Stimulated activated CD4-positive, alpha-beta T cell treated with anti-CD3 and anti-CD28 coated beads, Interleukin-1b, Interleukin-23, amount 100 ng/mL, for 24 hours (primary cell): ENCODE data around the gene ZFP1.

Experiments
- DNase-seq, 4 experiments: peaks; one replicate each; pipeline ENCODE4 v3.0.0-alpha.2; 2020; ENCODE audit warnings: low read depth in 4 of 4, low spot score in 1 of 4

ZFP1 gene

GRCh38 chr16:75148311-75149195 lies at the start of gene ZFP1:
Gene ZFP1 (plus strand): TSS chr16:75148524. CDS start chr16:75152952, 4,428 bp downstream.
- peak; percentile 92 to 93 (median 92) for DNase-seq

DNA sequence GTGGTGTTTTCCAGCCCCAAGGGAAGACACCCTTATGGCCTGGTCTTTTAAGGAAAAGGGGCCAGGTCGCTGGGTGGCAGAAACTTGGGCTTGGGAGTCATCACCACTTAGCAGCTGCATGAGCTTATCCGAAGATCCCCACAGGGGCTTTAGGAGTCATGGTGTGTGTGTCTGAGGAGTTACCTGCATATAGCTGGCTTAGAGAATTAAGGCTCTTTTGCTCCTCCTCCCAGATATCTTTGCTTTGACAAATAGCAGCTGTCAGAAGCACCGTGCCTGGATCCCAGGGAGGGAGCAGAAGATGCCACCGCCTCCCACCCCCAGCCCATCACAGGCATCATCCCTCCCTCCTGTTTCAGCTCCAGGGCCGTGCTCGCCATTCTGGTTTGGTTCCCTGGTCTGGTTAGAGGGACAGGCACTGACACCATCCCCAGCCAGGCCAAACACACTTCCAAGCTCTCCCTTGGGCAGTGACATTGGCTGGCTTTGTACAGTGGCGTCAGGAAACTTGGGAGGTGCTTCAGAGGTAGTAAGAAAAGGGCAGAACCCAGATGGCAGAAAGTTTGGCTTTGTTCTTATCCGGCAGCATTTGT lies 49.2 kb upstream of the ZFP1 start:
- no peak for DNase-seq

GRCh38 chr16:75099738-75100602 lies 48.4 kb upstream of the ZFP1 start:
- DNase-seq = no peak

DNA sequence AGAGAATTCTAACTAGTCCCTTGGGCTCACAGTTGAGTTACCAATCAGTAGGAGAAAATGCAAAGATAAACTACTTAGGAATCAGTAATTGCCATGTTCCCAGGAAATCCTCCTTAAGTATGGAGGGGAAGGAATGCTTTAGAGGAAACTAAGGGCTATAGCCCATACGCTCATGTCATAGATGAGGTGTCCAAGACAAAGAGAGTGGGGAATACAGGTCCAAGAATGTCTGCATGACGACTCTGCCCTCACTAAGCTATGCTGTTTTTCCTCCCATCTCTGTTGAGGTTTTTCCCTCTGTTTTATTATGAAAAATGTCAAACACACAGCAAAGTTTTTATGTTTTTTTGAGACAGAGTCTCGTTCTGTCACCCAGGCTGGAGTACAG lies 47.7 kb upstream of the ZFP1 start:
- no peak for DNase-seq

- no peak for DNase-seq
Measured at GRCh38 chr16:75101635-75102034, 46.7 kb upstream of the ZFP1 start.

DNA sequence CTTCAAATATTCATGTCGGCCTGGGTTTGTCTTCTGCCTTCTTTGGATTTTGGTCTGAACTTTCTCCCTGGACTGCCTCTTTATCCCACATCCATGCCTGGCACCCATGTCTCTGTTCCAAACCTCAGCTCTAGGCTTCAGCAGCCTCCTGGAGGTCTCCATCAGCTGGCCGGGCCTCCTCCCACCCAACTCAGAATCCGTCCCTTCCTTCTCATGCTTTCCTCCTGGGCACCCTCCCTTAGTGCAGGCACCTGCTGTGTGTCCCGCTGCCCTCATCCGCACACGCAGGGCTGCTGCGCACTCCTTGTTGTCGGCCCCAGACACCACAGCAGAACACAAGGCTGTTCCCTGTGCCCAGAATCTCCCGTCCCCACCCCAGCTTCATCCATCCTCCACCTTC lies 45.7 kb upstream of the ZFP1 start:
- no peak for DNase-seq

DNA sequence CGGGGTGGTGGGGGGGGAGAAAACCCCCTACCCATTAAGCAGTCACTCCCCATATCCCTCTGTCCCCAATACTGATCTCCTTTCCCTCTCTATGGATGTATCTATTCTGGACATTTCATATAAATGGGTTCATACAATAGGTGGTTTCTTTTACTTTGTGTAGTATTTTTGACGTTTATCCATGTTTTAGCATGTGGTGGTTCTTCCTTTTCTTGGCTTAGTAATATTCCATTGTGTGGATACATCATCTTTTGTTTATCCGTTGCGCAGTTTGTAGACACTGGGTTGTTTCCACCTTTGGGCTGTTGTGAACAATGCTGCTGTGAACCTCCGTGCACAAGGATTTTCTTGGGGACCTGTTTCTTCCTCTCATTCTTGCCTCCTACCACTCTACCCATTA lies 44.3 kb upstream of the ZFP1 start:
- DNase-seq = no peak

- DNase-seq = no peak
Measured at GRCh38 chr16:75104836-75105235, 43.5 kb upstream of the ZFP1 start.

- no peak for DNase-seq
Measured at GRCh38 chr16:75105306-75106061, 42.8 kb upstream of the ZFP1 start.

GRCh38 chr16:75106351-75107274 lies 41.7 kb upstream of the ZFP1 start:
- no peak for DNase-seq

DNA sequence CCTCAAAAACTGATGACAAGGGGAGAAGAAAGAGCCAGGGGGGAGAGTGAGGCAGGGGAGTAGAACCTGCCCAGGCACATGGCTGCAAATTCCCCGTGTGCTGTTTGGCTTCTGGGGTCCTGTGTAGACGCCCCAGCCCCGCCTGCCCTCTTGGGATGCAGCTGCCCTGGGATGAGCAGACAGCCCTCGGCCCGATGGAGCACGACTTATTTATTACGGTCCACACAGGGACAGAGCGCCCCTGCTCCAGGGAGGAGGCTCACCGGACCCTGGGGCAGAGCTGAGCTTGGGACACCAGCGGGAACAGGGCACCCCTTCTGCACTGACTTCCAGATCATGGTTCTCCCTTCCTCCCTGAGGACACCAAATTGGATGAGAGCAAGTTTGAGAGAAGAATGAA lies 40.8 kb upstream of the ZFP1 start:
- DNase-seq = no peak

- DNase-seq = peak; percentile 57 to 77 (median 67)
Measured at GRCh38 chr16:75108792-75109731, 39.3 kb upstream of the ZFP1 start.

DNA sequence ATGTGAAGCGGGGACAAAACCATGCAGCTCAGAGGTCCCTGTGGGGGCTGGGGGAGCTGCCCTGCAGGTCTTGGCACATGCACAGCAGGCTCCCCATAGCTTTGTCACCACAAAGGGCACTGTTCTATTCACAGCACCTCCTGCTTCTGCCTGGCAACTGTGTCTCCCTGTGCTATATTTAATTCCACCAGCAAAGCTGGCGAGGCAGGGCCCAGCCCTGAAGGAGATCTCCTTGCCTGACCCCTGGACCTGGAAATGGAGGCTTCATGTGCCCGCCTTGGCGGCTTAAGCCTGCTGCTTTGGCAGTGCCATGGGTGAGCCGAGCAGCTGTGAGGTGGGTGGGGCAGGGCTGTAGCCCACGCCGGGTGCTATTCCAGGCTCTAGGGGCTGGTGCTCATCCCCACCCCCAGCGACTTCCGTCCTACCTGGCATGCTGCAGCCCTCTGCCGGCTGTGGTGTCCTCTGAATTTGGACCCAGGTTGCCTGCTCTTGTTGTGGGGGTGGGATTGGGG lies 38.5 kb upstream of the ZFP1 start:
- no peak for DNase-seq

GRCh38 chr16:75110637-75111513 lies 37.4 kb upstream of the ZFP1 start:
- peak; percentile 59 to 71 (median 70) for DNase-seq

- no peak for DNase-seq
Measured at GRCh38 chr16:75111514-75111940, 36.8 kb upstream of the ZFP1 start.

GRCh38 chr16:75111961-75112733 lies 36.2 kb upstream of the ZFP1 start:
- no peak for DNase-seq
